CD4-positive, alpha-beta T cell treated with Interleukin-4 for 4 hours (primary cell): Measurements from ENCODE around the gene PIK3R6.

Source experiments
- DNase-seq: peaks from one replicate; pipeline ENCODE4 v3.0.0-alpha.2; 2020

PIK3R6 gene

DNA sequence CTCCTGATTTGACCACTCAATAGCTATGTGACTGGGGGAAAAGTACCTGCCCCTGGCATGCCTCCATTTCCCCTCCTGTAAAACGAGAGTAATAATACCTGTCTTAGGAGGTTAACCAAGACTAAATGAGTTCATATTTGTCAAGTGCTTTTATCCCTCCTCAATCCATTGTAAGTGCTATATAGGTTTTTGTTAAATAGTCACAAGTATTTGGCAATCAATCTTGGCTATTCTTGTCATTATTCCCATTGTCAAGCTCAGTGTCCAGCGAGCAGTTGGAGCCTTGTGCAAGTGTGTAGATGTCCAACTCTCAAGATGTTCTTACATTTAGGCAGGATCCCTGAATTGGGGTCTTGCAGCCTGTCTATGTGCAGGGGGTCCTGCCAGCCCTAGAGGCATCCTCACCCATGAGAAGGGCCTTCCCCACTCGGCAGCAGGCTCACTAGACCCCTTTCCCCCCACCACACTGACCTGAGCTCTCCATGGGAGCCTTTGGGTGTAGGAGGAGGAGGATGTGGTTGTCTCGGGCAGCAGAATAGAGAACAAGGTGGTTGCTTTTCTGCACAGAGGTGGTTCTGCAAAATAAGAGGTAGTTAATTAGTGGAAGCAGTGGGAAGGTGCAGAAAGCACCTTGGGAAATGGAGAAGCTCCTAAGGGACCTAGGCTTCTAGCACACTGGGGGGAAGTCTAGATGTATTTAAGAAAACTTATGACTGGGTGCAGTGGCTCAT lies 18.0 kb downstream of the PIK3R6 start:
- no peak for DNase-seq

DNA sequence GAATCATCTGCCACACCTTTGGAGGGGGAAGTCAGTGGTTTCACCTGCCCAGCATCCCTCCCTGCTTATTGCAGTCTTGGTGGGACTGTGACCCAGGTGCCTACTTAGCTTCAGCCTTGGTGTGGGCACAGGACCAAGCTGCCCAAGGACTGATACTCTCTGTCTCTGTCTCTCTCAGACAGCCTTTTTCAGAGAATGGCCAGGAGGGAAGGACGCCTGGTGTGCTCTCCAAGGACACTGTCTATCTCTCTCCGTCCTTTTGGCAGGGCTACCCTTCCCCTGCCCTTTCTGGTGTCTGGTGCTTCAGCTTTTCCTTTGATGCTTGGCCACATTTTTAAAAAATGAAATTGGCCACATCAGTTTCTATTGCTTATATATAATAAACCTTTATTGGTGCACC lies 19.6 kb downstream of the PIK3R6 start:
- DNase-seq, result no peak

- no peak for DNase-seq
These were observed 20.7 kb downstream of the PIK3R6 start for GRCh38 chr17:8846768-8847211.

DNA sequence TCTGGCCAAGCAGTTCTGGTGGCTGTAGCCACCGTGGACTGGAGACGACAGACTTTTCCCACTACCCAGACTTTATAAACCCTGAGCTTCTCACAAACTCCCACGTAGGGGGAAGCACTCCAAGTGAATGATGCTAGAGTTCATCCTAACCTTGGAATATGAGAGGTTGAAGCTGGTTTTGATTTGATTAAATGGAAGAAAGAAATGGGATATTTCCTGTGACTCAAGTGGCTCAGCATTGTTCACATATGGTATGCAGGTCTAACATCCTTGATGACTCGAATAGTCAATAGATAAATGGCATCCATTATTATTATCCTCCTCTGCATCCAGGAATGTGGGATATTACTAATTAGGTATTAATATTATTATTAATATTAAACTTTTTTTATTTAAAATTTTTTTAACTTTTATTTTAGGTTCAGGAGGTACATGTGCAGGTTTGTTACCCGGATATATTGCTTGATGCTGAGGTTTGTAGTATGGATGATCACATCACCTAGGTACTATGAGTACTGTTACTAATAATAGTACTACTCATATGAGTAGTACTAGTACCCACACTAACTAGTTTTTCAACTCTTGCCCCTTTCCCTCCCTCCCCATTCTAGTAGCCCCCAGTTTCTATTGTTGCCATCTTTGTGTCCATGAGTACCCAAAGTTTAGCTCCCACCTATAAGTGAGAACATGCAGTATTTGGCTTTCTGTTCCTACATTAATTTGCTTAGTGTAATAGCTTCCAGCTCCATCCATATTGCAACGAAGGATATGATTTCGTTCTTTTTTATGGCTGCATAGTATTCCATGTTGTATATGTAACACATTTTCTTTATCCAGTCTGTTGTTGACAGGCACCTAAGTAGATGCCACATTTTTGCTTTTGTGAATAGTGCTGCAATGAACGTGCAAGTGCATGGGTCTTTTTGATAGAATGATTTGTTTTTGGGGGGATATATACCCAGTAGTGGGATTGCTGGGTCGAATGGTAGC lies 22.9 kb downstream of the PIK3R6 start:
- DNase-seq, result no peak

GRCh38 chr17:8843344-8843743 lies 24.1 kb downstream of the PIK3R6 start:
- no peak for DNase-seq

GRCh38 chr17:8841844-8842243 lies 25.6 kb downstream of the PIK3R6 start:
- no peak for DNase-seq

GRCh38 chr17:8839410-8839935 lies 28.0 kb downstream of the PIK3R6 start:
- no peak for DNase-seq

DNA sequence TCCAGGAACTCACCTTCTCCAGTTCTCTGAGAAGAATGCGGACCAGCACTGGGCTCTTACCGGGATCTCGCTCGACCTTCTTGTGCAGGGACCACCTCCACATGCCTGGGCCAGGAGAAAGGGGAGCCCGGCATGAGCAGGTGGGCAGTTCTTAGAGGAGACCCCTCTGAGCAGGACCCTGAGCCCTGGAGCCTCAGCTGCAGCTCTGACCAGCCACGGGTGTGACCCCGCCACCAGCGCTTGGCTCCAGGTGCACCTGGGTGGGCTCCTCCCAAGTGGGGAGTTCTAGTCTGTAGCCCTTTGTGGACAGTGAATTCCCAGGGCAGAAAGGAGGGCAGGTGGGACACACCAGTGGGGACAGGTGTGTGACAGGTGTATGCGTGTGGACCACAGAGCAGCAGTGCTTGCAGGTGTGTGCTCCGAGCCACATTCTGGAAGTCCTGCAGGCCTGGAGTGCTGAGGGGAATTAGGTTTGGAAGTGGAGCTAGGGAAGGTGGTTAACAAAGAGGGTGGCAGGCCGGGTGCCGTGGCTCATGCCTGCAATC lies 28.9 kb downstream of the PIK3R6 start:
- no peak for DNase-seq

- DNase-seq, result no peak
These were observed 29.9 kb downstream of the PIK3R6 start for GRCh38 chr17:8837563-8838075.

DNA sequence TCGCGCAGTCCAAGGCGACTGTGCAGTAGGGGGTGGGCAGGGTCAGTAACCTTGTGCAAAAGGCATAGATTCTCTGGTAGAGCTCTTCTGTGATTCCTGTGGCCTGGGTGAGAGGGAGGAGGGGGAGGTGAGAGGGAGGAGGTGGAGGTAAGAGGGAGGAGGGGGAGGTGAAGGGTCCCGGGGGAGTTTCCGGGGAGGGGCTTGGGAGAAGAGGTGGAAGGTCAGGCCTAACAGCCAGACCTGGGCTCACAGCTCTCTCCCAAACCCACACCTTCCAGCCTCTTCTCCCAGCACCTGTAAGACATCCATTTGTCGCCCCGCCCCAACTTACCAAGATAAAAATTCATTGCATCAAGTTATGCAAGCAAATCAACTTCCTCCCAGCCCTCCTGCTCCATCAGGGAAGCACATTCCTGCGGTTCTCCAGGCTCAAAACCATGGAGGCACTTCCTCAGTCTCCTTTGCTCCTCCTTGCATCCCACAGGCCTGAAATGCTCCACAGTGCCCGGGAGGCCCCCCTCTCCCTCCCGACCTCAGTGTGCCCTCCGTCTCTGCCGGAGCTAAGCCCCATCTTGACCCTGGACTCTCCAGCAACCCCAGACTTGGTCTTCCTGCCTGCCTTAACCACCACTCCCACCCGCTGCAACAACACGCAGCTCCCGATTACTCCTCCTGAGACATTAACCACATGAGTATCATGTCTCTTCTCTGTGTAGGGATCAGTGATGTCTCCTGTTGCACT lies 30.5 kb downstream of the PIK3R6 start:
- DNase-seq, result no peak

GRCh38 chr17:8835631-8836364 lies 31.7 kb downstream of the PIK3R6 start:
- no peak for DNase-seq

DNA sequence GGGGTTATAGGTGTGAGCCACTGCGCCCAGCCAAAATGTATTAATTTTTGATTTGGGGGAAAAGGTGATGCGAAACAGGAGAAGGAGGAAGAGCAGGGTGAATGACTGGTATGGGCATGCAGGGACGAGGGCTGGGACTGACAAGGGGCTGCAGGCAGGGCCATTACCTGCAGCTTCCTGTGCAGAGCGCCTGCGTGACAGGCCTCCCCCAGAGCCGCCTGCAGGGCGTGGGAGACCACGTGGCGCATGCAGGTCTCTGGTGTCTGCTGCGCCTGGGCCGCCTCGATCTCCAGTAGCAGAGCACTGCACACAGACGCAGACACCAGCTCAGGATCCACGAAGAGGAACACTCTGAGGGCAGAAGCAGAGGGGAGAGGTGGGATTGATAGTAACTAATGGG lies 32.4 kb downstream of the PIK3R6 start:
- no peak for DNase-seq

DNA sequence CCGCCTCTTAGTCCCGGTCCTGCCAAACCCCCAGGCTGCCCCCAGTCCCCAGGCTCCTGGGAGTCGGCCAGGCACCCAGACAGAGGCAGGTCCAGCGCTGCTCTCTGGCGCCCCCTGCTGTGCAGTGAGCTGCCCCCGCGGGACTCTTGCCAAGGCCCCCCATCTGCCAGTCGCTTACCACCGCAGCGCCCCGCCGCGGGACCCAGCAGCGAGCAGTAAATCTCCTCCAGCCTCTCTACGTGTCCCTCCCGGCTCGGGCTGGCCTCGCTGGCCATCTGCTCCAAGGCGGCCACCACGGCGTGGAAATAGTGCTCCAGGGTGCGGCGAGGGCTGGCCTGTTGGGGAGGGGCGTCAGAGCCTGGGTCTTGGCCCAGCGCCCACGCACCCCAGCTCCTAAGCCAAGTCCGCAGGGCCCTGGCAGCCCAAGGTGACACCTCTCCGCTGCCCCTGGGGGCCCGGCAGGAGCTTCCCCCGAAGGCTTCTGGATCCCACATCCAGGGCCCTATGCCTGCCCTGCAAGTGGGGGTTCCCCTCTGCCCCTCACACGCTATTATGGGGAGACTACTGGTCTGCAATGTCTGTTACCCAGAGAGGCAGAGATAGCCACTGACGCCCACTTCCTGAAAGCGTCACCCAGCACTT lies 34.6 kb downstream of the PIK3R6 start:
- no peak for DNase-seq

- no peak for DNase-seq
These were observed 36.1 kb downstream of the PIK3R6 start for GRCh38 chr17:8831234-8831849.

DNA sequence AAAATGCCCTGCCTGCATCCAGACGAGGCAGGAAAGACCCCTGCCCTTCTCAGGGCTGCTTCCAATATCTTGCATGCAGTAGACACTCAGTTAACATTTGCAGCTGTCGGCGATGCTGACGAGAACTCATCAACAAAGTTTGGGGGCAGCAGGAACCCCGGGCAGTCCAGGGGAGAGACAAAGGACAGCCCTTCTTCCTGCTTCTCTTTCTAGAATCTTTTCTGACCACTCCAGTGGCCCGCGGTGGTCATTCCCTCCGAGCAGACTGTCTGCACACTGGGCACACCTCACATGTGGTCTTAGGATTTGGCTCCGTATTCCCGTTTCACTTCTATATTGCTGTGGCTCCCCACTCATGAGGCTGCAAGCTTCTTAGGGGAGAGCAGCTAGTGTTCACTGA lies 37.3 kb downstream of the PIK3R6 start:
- no peak for DNase-seq

DNA sequence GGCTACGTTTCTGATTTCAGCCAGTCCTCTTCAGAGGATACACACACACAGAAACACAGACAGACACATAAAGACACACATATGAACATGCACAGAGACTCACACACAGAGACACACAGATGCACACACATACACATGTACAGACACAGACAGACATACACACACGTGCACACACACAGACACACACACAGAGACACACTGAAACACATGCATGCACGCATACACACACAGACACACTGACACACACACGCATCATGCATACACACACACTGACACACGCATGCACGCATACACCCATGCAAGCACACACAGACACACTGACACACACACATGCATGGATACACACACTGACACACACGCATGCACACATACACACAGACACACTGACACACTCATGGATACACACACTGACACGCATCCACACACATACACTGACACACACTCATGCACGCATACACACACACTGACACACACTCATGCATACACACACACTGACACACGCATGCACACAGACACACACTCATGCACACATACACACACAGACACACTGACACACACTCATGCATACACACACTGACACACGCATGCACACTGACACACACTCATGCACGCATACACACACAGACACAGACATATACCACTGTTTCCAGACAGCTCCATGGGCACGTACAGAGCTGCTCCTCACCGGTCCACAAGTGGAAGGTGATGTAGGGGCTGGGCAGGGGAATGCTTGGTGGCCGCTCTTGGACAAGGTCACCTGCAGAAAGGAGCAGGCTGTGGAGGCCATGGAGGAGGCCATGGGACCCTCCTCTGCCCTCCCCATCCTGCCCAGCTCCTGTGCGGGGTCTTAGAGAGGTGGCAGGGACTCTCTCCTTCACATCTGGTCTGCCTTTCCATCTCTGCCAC lies 38.2 kb downstream of the PIK3R6 start:
- no peak for DNase-seq

DNA sequence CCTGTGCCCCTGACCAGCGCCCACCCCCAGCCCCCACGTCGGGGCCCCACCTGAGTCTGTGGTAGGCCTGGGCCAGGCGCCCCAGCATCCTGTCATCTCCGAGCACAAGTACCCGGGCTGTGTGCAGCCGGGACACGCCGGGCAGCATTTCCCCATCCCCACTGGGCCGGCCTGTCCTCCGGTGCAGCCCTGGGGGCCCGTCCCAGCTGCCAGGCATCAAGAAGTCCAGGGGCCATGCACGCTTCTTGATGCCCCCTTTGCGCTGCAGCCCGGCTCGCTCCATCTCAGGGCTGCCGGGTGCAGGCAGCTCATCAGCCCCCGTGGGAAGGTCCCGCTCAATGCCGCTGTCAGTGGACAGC lies 39.0 kb downstream of the PIK3R6 start:
- DNase-seq, result no peak

- DNase-seq, result no peak
These were observed 40.6 kb downstream of the PIK3R6 start for GRCh38 chr17:8826808-8827435.

DNA sequence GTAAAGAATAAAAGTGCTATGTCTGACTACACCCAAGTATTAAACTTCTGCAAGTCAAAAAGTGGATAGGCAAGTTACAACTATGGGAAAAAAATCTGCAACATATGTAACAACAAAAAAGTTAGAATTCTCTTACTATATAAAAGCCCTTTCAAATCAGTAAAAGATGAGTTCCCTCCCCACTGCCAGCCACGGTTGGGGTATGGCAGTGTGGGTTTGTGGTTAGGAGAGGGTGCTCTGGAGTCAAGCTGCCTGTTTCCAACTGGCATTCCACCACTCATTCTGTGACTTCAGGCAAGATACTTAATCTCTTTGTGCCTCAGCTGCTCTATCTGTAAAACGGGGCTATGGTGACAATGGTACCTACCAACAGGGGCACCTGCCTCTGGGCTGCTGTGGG lies 41.7 kb downstream of the PIK3R6 start:
- DNase-seq, result no peak
